Smooth muscle cell of the brain vasculature (primary cell): ENCODE measurements around the gene SLC1A2.

Experiments used
- DNase-seq: peaks from one replicate; pipeline ENCODE4 v3.0.0-alpha.2; 2012; ENCODE audit warnings: low read depth, low spot score

Gene SLC1A2

GRCh38 chr11:35247428-35247827, 171.9 kb downstream of the SLC1A2 start:
- DNase-seq = no peak

DNA sequence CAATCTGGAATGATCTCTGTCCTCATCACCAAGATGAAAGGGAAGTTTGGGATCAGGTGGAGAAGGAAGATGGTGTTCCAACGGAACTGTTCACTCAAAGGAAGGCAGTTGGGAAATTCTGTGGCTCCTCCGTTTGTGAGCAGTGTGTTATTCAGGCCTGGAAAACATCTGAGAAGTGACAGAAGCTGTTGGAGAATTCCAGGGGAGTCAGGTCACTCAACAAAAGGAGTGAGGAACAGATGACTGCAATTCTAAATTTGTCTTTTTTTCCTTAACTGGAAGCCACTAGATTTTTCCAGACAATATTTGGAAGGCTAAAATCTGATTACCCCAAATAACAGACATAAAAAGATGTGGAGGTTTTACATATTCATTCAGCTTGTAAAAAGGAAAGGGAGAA, 172.6 kb downstream of the SLC1A2 start:
- no peak for DNase-seq

- DNase-seq = no peak
These were observed 173.6 kb downstream of the SLC1A2 start for GRCh38 chr11:35245786-35246185.

DNA sequence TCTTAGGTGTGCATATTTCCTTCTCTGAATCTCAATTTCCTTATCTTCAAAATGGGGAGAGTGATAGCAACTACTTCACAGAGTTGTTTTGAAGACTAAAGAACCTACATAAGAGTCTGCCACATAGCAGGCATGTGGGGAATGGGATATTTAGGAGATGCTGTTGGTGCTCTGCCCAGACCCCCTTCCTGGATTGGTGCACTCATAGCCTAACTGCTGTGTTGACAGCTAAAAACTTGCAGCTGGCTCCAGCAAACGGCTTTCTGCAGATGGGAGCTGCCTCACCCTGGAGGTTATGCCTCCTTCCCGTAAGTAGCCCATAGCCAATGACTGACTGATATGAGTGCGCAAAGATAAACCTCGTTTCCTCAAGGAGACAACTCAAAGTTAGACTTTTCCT, 174.3 kb downstream of the SLC1A2 start:
- DNase-seq = no peak

- DNase-seq = no peak
These were observed 175.6 kb downstream of the SLC1A2 start for GRCh38 chr11:35243774-35244173.

- no peak for DNase-seq
These were observed 176.7 kb downstream of the SLC1A2 start for GRCh38 chr11:35242412-35243242.

GRCh38 chr11:35241531-35241930, 177.8 kb downstream of the SLC1A2 start:
- no peak for DNase-seq

- no peak for DNase-seq
These were observed 178.3 kb downstream of the SLC1A2 start for GRCh38 chr11:35241083-35241482.

DNA sequence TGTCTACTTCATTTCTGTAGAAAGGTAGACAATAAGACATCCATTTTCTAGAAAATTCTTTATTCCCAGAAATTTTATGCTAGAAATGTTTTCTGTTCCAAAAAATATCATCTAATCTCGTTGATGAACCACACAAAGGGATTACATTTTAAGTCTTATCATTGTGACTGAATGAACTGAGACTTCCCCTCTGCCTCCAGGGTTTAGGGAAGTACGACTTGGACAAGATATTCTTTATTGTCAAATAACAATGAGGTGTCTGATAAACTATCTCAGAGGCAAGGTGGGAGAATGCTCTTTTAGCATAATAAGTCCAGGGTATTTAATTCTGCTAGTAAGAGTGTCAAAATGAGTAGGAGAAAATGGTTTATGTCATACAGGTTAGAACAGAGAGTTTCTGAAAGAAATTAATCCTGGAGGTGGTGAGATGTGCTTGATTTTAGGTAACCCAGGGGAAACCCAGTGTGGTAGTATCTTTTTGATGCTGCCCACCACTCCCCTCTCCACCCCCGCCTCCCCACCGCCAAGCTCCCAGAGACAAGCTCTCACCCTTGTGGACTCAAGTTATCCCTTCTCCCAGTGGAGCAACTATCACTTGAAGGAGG, 179.8 kb downstream of the SLC1A2 start:
- DNase-seq = no peak

DNA sequence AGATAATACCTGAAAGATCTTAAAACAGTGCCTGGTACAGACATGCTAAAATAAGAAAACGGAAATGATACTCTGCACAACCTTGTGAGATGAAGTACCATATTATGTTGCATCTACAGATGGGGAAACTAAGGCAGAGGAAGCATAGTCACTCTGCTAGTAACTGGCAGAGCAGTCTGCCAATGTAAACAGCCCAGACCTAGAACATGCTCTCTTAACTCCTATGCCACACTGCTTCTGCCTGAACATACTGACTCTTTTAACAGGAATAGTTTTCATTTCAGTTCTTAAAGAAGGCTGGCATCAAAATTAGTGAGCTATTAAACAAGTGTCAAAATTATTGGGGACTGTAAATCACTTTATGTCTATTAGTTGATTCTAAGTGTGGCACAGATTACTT, 180.5 kb downstream of the SLC1A2 start:
- no peak for DNase-seq

GRCh38 chr11:35237860-35238715, 181.3 kb downstream of the SLC1A2 start:
- DNase-seq = peak; percentile 35

- no peak for DNase-seq
These were observed 182.0 kb downstream of the SLC1A2 start for GRCh38 chr11:35237351-35237750.

GRCh38 chr11:35236667-35237003, 182.7 kb downstream of the SLC1A2 start:
- DNase-seq = no peak

DNA sequence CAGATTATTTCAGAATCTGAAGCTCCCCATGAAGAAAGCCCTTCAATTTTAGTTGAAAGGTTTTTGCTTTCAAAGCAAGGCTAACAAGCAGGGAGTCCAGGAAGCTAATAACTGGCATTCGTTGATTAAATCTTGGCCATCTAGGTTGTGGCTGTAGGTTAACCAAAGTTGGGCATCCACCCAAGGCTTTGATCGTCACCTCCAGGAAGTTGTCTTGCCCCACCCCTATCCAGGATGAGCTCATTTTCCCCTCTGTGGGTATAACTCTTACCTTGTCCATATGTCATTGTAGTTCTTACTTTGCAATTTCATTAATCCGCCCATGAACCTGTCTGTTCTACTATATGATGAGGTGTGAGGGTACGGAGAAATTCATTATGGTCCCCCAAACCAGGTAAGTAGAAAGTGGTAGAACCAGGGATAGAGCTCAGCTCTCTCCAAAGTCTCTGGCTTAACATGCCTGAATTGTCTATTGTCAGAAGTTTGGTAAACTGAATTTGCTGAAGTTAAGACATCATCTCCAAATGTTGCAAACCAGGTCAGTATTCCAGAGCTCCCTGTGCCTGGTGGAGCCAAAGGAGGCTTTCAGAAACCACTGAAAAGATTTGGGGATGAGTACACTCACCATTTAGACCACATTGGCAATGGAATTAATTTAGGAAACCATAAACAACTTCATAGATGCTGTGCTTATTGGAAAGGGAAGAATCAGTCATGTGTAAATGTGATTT, 183.3 kb downstream of the SLC1A2 start:
- no peak for DNase-seq

DNA sequence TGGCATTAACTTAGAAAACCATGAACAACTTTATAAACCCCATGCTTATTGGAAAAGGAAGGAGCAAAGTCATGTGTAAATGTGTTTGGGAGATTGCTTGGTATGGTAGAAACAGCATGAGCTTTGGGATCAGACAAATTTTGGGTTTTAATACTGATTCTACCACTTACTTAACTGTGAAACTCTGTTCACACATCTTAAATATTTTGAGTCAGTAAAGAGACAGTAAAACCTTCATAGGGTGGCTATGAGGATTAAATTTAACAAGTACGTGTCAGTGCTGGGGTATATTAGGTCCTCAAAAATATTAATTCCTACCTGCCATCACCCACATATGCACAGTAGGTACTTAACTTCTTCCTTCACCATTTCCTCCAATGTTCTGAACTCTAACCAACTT, 183.9 kb downstream of the SLC1A2 start:
- no peak for DNase-seq

DNA sequence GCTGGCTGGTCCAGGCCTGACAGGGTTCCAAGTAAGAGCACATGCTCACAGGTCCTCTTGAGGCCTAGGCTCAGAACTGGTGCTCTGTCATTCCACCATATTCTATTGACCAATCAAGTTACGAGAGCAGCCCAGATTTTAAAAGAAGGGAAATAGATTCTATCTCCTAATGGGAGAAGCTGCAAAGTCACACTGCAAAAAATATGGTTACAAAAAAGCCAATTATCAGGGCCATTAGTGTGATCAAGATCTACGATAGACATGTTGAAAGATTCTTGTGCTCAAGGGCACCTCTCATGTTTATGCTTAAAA, 184.2 kb downstream of the SLC1A2 start:
- no peak for DNase-seq

- DNase-seq = no peak
These were observed 184.8 kb downstream of the SLC1A2 start for GRCh38 chr11:35234460-35235156.

GRCh38 chr11:35233518-35233917, 185.8 kb downstream of the SLC1A2 start:
- no peak for DNase-seq

- DNase-seq = no peak
These were observed 186.4 kb downstream of the SLC1A2 start for GRCh38 chr11:35232891-35233330.

DNA sequence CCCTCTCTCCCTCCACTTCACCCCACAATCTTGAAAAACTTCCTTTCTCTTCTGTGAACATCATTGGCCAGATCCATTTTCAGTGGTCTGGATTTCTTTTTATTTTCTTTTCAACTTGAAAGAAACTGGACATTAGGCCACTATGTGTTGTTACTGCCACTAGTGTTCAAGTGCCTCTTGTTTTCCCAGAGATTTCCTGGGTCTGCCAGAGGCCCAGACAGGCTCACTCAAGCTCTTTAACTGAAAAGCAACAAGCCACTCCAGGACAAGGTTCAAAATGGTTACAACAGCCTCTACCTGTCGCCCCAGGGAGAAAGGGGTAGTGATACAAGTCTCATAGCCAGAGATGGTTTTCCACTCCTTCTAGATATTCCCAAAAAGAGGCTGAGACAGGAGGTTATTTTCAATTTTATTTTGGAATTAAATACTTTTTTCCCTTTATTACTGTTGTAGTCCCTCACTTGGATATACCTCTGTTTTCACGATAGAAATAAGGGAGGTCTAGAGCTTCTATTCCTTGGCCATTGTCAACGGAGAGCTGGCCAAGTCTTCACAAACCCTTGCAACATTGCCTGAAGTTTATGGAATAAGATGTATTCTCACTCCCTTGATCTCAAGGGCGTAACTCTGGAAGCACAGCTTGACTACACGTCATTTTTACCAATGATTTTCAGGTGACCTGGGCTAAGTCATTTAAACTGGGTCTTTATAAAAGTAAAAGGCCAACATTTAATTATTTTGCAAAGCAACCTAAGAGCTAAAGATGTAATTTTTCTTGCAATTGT, 188.1 kb downstream of the SLC1A2 start:
- DNase-seq = no peak

GRCh38 chr11:35230388-35230787, 189.0 kb downstream of the SLC1A2 start:
- no peak for DNase-seq
